Measurements from ENCODE around the gene CEACAM21. TPM values are rescaled to one million over a fixed set of nuclear protein-coding genes. Genes with fewer than 3 reads are reported as not detected.

CEACAM21 gene
- polyA plus RNA-seq, 1 of the 3 experiments (the other 2 are of a cell fraction), result not detected

- TF ChIP-seq REST (IDR thresholded peaks at IDR 0.05; ENCODE audit: low read depth, low read length), result no peak
- TF ChIP-seq FOXM1 (IDR thresholded peaks at IDR 0.05; ENCODE audit: low read depth), result no peak
- TF ChIP-seq GATA2 (CRISPR knock-in tag; IDR thresholded peaks at IDR 0.05), result no peak
- no peak for TF ChIP-seq POLR2AphosphoS5 (IDR thresholded peaks at IDR 0.05; ENCODE audit: low read depth, low read length)
- no peak for TF ChIP-seq SIN3A (IDR thresholded peaks at IDR 0.05; ENCODE audit: borderline replicate concordance, low read depth, low read length)
- TF ChIP-seq CHD2 (IDR thresholded peaks at IDR 0.05; ENCODE audit: low read length, partially characterized antibody), result no peak
- TF ChIP-seq MAX (IDR thresholded peaks at IDR 0.05; ENCODE audit: low read depth), result no peak
- no peak for TF ChIP-seq CTCF (IDR thresholded peaks at IDR 0.05)
Observed at GRCh38 chr19:41621226-41621625, 45.3 kb downstream of the CEACAM21 start (continued).

- WGBS (ENCODE audit: low lambda C conversion rate), result 4% methylated on average over 7 of the region's 7 CpGs
- CTCF ChIA-PET, result interaction anchor here (1.2 to 1.3 kb wide), 2 partner anchors 23 to 28 kb away, joined by 3 read pairs; no protein-coding TSS in a partner anchor
- H4K20me1 ChIP-seq (ENCODE audit: insufficient read depth), result no peaks in the 10 kb centered on the region
- TF ChIP-seq REST (IDR thresholded peaks at IDR 0.05; ENCODE audit: low read depth, low read length), result no peak
- no peak for TF ChIP-seq ELF1 (IDR thresholded peaks at IDR 0.05)
- no peak for TF ChIP-seq EZH2phosphoT487 (IDR thresholded peaks at IDR 0.05; ENCODE audit: borderline replicate concordance, low read depth)
- TF ChIP-seq EP300 (IDR thresholded peaks at IDR 0.05; ENCODE audit: borderline replicate concordance in 1 of 2, low read depth in 1 of 2, low read length in 1 of 2), result no peak
- TF ChIP-seq NRF1 (IDR thresholded peaks at IDR 0.05; ENCODE audit: low read depth, low read length), result no peak
- TF ChIP-seq YY1 (IDR thresholded peaks at IDR 0.05; ENCODE audit: low read depth), result no peak
- TF ChIP-seq IRF3 (IDR thresholded peaks at IDR 0.05; ENCODE audit: low read depth, low read length), result no peak
- no peak for TF ChIP-seq POLR2AphosphoS5 (IDR thresholded peaks at IDR 0.05; ENCODE audit: low read depth, low read length)
- TF ChIP-seq GABPA (IDR thresholded peaks at IDR 0.05; ENCODE audit: low read depth), result no peak
- TF ChIP-seq MAX (IDR thresholded peaks at IDR 0.05; ENCODE audit: low read depth), result no peak
- no peak for TF ChIP-seq SMC3 (IDR thresholded peaks at IDR 0.05; ENCODE audit: low read depth, low read length)
- no peak for TF ChIP-seq RFX5 (IDR thresholded peaks at IDR 0.05; ENCODE audit: low read length)
- no peak for TF ChIP-seq CTCF (IDR thresholded peaks at IDR 0.05)
Observed at GRCh38 chr19:41621654-41622053, 45.7 kb downstream of the CEACAM21 start.

More at GRCh38 chr19:41621654-41622053, 45.7 kb downstream of the CEACAM21 start:
- Histone ChIP-seq H3K79me2 (ENCODE audit: insufficient read depth) (no peaks in the 10 kb centered on the region), H3K9ac (no peak overlapping the region), H3F3A (replicated peaks; ENCODE audit: insufficient read depth) (no peaks in the 10 kb centered on the region), H3K9me3 (no peaks in the 10 kb centered on the region), H3K36me3 (replicated peaks in 1 of 2; ENCODE audit: control insufficient read depth in 1 of 2, insufficient read depth in 2 of 2, low read length in 1 of 2) (no peaks in the 10 kb centered on the region), H3K4me3 (ENCODE audit: low read depth in 2 of 2, low read length in 1 of 2) (no peak overlapping the region), H3K27ac (ENCODE audit: low read depth in 2 of 2, low read length in 1 of 2) (no peak overlapping the region), H2AFZ (ENCODE audit: low read depth) (no peak overlapping the region), H3K9me2 (no peaks in the 10 kb centered on the region), H3K27me3 (ENCODE audit: insufficient read depth) (peaks cover 9% of the 10 kb centered on the region; the same call in 1 of the 2 replicates), H3K4me2 (no peak overlapping the region), H3K4me1 (ENCODE audit: control insufficient read depth in 1 of 2, insufficient read depth in 2 of 2, low read depth in 1 of 2, low read length in 1 of 2) (no peaks in the 10 kb centered on the region)
- POLR2A ChIA-PET, result no interaction called here
- DNase-seq, result no peak
